Body of pancreas (tissue), 4 donors: ENCODE measurements around the gene MAFB.

Experiments used
- POLR2A ChIP-seq, 3 donors: fragments of 450-650 bp; IDR thresholded peaks; one replicate each; pipeline ENCODE4 v1.6.1; 2016; ENCODE audit warnings: antibody characterized with exemption in 3 of 3, mild to moderate bottlenecking in 2 of 3
- TF ChIP-seq, protein P1 (sequence below), 7 experiments: fragments of 450-650 bp in 4 of 7; fragments of 200-600 bp in 3 of 7; sonication (generic) in 3 of 7; IDR thresholded peaks; one replicate each; pipeline ENCODE4 v1.5.1; 2016 to 2019; ENCODE audit warnings: antibody characterized with exemption in 7 of 7

DNA sequence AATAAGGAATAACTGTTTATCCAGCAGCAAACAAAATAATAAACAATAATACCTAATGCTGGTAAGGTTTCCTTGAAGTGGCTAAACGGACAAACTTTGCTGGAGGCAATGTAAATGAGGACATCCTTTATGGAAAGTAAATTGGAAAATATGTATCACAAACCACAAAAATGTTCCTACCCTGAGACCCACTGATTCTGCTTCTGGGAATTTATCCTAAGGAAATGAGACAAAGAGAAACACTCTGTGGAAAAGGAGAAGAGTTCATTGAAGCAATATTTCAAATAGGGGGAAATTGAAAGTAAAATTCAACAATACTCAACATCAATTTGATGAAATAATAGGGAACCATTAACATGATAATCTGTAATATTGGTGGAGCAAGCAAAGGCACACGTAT lies 37.9 kb downstream of the MAFB start:
- no peak for TF ChIP-seq POLR2A (IDR thresholded peaks at IDR 0.05)
- TF ChIP-seq, protein P1, sequence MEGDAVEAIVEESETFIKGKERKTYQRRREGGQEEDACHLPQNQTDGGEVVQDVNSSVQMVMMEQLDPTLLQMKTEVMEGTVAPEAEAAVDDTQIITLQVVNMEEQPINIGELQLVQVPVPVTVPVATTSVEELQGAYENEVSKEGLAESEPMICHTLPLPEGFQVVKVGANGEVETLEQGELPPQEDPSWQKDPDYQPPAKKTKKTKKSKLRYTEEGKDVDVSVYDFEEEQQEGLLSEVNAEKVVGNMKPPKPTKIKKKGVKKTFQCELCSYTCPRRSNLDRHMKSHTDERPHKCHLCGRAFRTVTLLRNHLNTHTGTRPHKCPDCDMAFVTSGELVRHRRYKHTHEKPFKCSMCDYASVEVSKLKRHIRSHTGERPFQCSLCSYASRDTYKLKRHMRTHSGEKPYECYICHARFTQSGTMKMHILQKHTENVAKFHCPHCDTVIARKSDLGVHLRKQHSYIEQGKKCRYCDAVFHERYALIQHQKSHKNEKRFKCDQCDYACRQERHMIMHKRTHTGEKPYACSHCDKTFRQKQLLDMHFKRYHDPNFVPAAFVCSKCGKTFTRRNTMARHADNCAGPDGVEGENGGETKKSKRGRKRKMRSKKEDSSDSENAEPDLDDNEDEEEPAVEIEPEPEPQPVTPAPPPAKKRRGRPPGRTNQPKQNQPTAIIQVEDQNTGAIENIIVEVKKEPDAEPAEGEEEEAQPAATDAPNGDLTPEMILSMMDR (IDR thresholded peaks at IDR 0.05): no peak
